HEK293 (cell line): ENCODE data around the gene SFPQ.

ENCODE experiments used
- CTCF ChIA-PET: fragments of 350-600 bp; formaldehyde crosslinking; extraction: SDS; loops from one replicate; lab custom pipeline; 2021; ENCODE audit warnings: antibody characterized with exemption; lab: Yijun Ruan, JAX
- POLR2A ChIA-PET: fragments of 300-600 bp; formaldehyde crosslinking; extraction: SDS; loops from one replicate; lab custom pipeline; 2020; ENCODE audit warnings: antibody characterized with exemption, inconsistent platforms; lab: Yijun Ruan, JAX
- H3K27ac ChIP-seq: fragments of 200-500 bp; sonication (Bioruptor generic); 2 replicates; pipeline ENCODE4 v1.5.1; 2014; ENCODE audit warnings: low read depth, low read length, control low read depth, inconsistent platforms; ENCODE audit errors: extremely low read depth
- H3K36me3 ChIP-seq, 2 experiments: fragments of 200-500 bp in 1 of 2; sonication (Bioruptor generic) in 1 of 2; 1 replicate in 1 of 2; 2 replicates in 1 of 2; pipeline ENCODE4 v1.5.1; 2014 to 2017; ENCODE audit warnings: inconsistent platforms in 2 of 2, low read length in 2 of 2; ENCODE audit not compliant: control insufficient read depth in 2 of 2, insufficient read depth in 1 of 2
- H3K4me1 ChIP-seq: fragments of 200-500 bp; sonication (Bioruptor generic); 2 replicates; pipeline ENCODE4 v1.5.1; 2014; ENCODE audit warnings: mild to moderate bottlenecking, low read length, inconsistent platforms; ENCODE audit not compliant: control insufficient read depth, insufficient read depth
- H3K4me3 ChIP-seq: 2 replicates; pipeline ENCODE4 v1.5.1; 2011; ENCODE audit warnings: low read depth, mild to moderate bottlenecking, control low read depth, low read length, moderate library complexity
- H3K9me3 ChIP-seq: fragments of 200-500 bp; sonication (Bioruptor generic); 2 replicates; pipeline ENCODE4 v1.5.1; 2014; ENCODE audit warnings: low read depth, low read length, inconsistent platforms; ENCODE audit not compliant: control insufficient read depth, insufficient read depth
- BCL11B ChIP-seq: fragments of 450-650 bp; formaldehyde crosslinking; IDR thresholded peaks from 2 replicates; pipeline ENCODE4 v1.5.1; 2016; ENCODE audit warnings: low read depth, missing biosample characterization, missing genetic modification characterization
- FEZF1 ChIP-seq: fragments of 450-650 bp; formaldehyde crosslinking; IDR thresholded peaks from 2 replicates; pipeline ENCODE4 v1.5.1; 2016; ENCODE audit warnings: missing biosample characterization, missing genetic modification characterization
- IKZF3 ChIP-seq: fragments of 450-650 bp; IDR thresholded peaks from 2 replicates; pipeline ENCODE4 v1.5.0; 2018; ENCODE audit warnings: missing biosample characterization, mild to moderate bottlenecking, missing genetic modification characterization, moderate library complexity
- KLF1 ChIP-seq: fragments of 450-650 bp; formaldehyde crosslinking; IDR thresholded peaks from 2 replicates; pipeline ENCODE4 v1.5.1; 2016; ENCODE audit warnings: missing biosample characterization, missing genetic modification characterization
- MEIS1 ChIP-seq: sonication (generic); formaldehyde crosslinking; IDR thresholded peaks from 2 replicates; pipeline ENCODE4 v1.8.1; 2022; ENCODE audit warnings: missing genetic modification reagents, mild to moderate bottlenecking, borderline replicate concordance
- SCRT2 ChIP-seq: fragments of 450-650 bp; formaldehyde crosslinking; IDR thresholded peaks from 2 replicates; pipeline ENCODE4 v1.5.1; 2016; ENCODE audit warnings: missing biosample characterization, missing genetic modification characterization
- ZBTB7A ChIP-seq: fragments of 450-650 bp; formaldehyde crosslinking; IDR thresholded peaks from 2 replicates; pipeline ENCODE4 v1.5.1; 2016; ENCODE audit warnings: low read depth, missing biosample characterization, missing genetic modification characterization
- ZEB2 ChIP-seq: fragments of 450-650 bp; formaldehyde crosslinking; IDR thresholded peaks from 2 replicates; pipeline ENCODE4 v1.5.1; 2016; ENCODE audit warnings: missing biosample characterization, missing genetic modification characterization
- ZNF10 ChIP-seq: fragments of 450-650 bp; formaldehyde crosslinking; IDR thresholded peaks from 2 replicates; pipeline ENCODE4 v1.5.1; 2017; ENCODE audit warnings: missing biosample characterization, missing genetic modification characterization
- ZNF121 ChIP-seq: fragments of 450-650 bp; formaldehyde crosslinking; IDR thresholded peaks from 2 replicates; pipeline ENCODE4 v1.5.1; 2016; ENCODE audit warnings: missing biosample characterization, missing genetic modification characterization
- ZNF2 ChIP-seq: fragments of 450-650 bp; formaldehyde crosslinking; IDR thresholded peaks from 2 replicates; pipeline ENCODE4 v1.5.1; 2016; ENCODE audit warnings: missing biosample characterization, missing genetic modification characterization
- ZNF530 ChIP-seq: fragments of 450-650 bp; formaldehyde crosslinking; IDR thresholded peaks from 2 replicates; pipeline ENCODE4 v1.5.1; 2016; ENCODE audit warnings: low read depth, missing biosample characterization, missing genetic modification characterization
- ZNF600 ChIP-seq: fragments of 450-650 bp; formaldehyde crosslinking; IDR thresholded peaks from 2 replicates; pipeline ENCODE4 v1.5.1; 2016; ENCODE audit warnings: missing biosample characterization, missing genetic modification characterization
- ZNF610 ChIP-seq: fragments of 450-650 bp; formaldehyde crosslinking; IDR thresholded peaks from 2 replicates; pipeline ENCODE4 v1.5.1; 2016; ENCODE audit warnings: missing biosample characterization, missing genetic modification characterization, borderline replicate concordance
- ZNF791 ChIP-seq: fragments of 450-650 bp; formaldehyde crosslinking; IDR thresholded peaks from 2 replicates; pipeline ENCODE4 v1.5.1; 2016; ENCODE audit warnings: missing biosample characterization, missing genetic modification characterization
- ZXDB ChIP-seq: fragments of 450-650 bp; formaldehyde crosslinking; IDR thresholded peaks from 2 replicates; pipeline ENCODE4 v1.5.1; 2016; ENCODE audit warnings: missing biosample characterization, missing genetic modification characterization
- TF ChIP-seq, protein P1 (sequence below): fragments of 450-650 bp; formaldehyde crosslinking; IDR thresholded peaks from 2 replicates; pipeline ENCODE4 v1.5.0; 2017; ENCODE audit warnings: missing biosample characterization, missing genetic modification characterization, borderline replicate concordance
- TF ChIP-seq, protein P2 (sequence below): fragments of 450-650 bp; formaldehyde crosslinking; IDR thresholded peaks from 2 replicates; pipeline ENCODE4 v1.5.1; 2017; ENCODE audit warnings: missing biosample characterization, missing genetic modification characterization
- TF ChIP-seq, protein P3 (sequence below): fragments of 450-650 bp; formaldehyde crosslinking; IDR thresholded peaks from 2 replicates; pipeline ENCODE4 v1.5.1; 2016; ENCODE audit warnings: missing biosample characterization, missing genetic modification characterization, low read depth

The SFPQ gene

DNA sequence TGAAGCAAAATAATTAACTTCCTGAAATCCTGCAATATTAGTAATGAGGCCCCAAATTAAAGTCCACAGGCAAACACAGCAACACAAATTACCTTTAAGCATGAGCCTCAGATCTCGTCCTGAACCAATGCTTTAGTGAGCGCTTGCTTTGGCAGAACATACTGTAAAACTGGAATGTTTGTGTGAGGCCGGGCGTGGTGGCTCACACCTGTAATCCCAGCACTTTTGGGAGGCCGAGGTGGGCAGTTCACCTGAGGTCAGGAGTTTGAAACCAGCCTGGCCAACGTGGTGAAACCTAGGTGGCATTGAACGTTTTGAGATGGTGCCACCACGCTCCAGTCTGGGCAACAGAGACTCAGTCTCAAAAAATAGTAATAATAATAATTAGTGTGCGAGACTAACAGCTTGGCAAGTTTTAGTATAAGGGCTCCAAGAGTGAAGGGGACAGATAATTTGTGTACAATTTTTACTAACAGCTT is 17.8 kb downstream of the SFPQ start:
- H3K36me3 ChIP-seq = peaks cover 43 to 56% of the 10 kb centered on the region in 2 experiments
- no peak overlapping the region for H3K4me3 ChIP-seq
- H3K4me1 ChIP-seq = no peaks in the 10 kb centered on the region
- ChIA-PET CTCF (no interaction called here), POLR2A (interaction anchor here (0.9 to 1.6 kb wide), 2 partner anchors 13 to 15 kb away, joined by 3 to 4 read pairs; no protein-coding TSS in a partner anchor)
- H3K27ac ChIP-seq = no peak overlapping the region
- TF ChIP-seq ZNF2 (tag by site-specific recombination) (0 out of 2 replicates have a peak, but pooled peaks have one; percentile 34), ZNF530 (tag by site-specific recombination) (no peak), MEIS1 (no peak), ZBTB7A (no peak), ZNF600 (tag by site-specific recombination) (peak; percentile 98)
- TF ChIP-seq, protein P1, sequence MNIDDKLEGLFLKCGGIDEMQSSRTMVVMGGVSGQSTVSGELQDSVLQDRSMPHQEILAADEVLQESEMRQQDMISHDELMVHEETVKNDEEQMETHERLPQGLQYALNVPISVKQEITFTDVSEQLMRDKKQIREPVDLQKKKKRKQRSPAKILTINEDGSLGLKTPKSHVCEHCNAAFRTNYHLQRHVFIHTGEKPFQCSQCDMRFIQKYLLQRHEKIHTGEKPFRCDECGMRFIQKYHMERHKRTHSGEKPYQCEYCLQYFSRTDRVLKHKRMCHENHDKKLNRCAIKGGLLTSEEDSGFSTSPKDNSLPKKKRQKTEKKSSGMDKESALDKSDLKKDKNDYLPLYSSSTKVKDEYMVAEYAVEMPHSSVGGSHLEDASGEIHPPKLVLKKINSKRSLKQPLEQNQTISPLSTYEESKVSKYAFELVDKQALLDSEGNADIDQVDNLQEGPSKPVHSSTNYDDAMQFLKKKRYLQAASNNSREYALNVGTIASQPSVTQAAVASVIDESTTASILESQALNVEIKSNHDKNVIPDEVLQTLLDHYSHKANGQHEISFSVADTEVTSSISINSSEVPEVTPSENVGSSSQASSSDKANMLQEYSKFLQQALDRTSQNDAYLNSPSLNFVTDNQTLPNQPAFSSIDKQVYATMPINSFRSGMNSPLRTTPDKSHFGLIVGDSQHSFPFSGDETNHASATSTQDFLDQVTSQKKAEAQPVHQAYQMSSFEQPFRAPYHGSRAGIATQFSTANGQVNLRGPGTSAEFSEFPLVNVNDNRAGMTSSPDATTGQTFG (tag by site-specific recombination) = no peak
- H3K9me3 ChIP-seq = no peaks in the 10 kb centered on the region

GRCh38 chr1:35173909-35174540 is 18.9 kb downstream of the SFPQ start:
- no peak overlapping the region for H3K27ac ChIP-seq
- CTCF ChIA-PET = no interaction called here
- H3K9me3 ChIP-seq = no peaks in the 10 kb centered on the region
- TF ChIP-seq ZNF791 (no peak), BCL11B (no peak), ZXDB (no peak), ZNF610 (tag by site-specific recombination) (no peak), ZEB2 (tag by site-specific recombination) (peak; percentile 35; the same call in 1 of the 2 replicates), ZNF10 (tag by site-specific recombination) (0 out of 2 replicates have a peak, but pooled peaks have one; percentile 34), FEZF1 (tag by site-specific recombination) (0 out of 2 replicates have a peak, but pooled peaks have one; percentile 36), SCRT2 (tag by site-specific recombination) (peak; percentile 47), ZNF121 (tag by site-specific recombination) (no peak), KLF1 (tag by site-specific recombination) (no peak), IKZF3 (tag by site-specific recombination) (peak; percentile 40; the same call in 1 of the 2 replicates)
- TF ChIP-seq, protein P2, sequence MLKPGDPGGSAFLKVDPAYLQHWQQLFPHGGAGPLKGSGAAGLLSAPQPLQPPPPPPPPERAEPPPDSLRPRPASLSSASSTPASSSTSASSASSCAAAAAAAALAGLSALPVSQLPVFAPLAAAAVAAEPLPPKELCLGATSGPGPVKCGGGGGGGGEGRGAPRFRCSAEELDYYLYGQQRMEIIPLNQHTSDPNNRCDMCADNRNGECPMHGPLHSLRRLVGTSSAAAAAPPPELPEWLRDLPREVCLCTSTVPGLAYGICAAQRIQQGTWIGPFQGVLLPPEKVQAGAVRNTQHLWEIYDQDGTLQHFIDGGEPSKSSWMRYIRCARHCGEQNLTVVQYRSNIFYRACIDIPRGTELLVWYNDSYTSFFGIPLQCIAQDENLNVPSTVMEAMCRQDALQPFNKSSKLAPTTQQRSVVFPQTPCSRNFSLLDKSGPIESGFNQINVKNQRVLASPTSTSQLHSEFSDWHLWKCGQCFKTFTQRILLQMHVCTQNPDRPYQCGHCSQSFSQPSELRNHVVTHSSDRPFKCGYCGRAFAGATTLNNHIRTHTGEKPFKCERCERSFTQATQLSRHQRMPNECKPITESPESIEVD = peak; percentile 92
- TF ChIP-seq, protein P3, sequence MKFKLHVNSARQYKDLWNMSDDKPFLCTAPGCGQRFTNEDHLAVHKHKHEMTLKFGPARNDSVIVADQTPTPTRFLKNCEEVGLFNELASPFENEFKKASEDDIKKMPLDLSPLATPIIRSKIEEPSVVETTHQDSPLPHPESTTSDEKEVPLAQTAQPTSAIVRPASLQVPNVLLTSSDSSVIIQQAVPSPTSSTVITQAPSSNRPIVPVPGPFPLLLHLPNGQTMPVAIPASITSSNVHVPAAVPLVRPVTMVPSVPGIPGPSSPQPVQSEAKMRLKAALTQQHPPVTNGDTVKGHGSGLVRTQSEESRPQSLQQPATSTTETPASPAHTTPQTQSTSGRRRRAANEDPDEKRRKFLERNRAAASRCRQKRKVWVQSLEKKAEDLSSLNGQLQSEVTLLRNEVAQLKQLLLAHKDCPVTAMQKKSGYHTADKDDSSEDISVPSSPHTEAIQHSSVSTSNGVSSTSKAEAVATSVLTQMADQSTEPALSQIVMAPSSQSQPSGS (tag by site-specific recombination) = peak; percentile 49; the same call in 1 of the 2 replicates
- TF ChIP-seq, all 188 proteins: peak for 7
- no peak overlapping the region for H3K4me3 ChIP-seq
- peaks cover 43 to 45% of the 10 kb centered on the region in 2 experiments for H3K36me3 ChIP-seq
- POLR2A ChIA-PET = interaction anchor here (1.1 to 1.6 kb wide), 2 partner anchors 9 to 16 kb away, joined by 3 to 4 read pairs; no protein-coding TSS in a partner anchor
- no peaks in the 10 kb centered on the region for H3K4me1 ChIP-seq
